Right lobe of liver (tissue), 6 donors: ENCODE data around the gene GALNT10. TPM values are rescaled to one million over a fixed set of nuclear protein-coding genes. Genes with fewer than 3 reads are reported as not detected.

Experiments
- ATAC-seq, 4 donors: fragments of 200-7000 bp; cut with Tn5 transposase; one replicate each; pipeline ENCODE4 v1.9.1; 2020; ENCODE audit warnings: mild to moderate bottlenecking in 4 of 4, moderate library complexity in 4 of 4
- DNase-seq, 3 donors: peaks; one replicate each; pipeline ENCODE4 v3.0.0-alpha.2; 2020
- H3K27ac ChIP-seq, 3 donors: fragments of 200-600 bp; one replicate each; pipeline ENCODE4 v1.8.0; 2022
- H3K27me3 ChIP-seq, 2 donors: fragments of 200-600 bp; one replicate each; pipeline ENCODE4 v1.8.0; 2022
- H3K36me3 ChIP-seq, 4 donors: fragments of 200-600 bp; sonication (generic) in 1 of 4; one replicate each; pipeline versions ENCODE4 v1.5.1 to v1.8.0; 2017 to 2022; ENCODE audit warnings: control low read depth in 1 of 4
- H3K4me1 ChIP-seq, 4 donors: fragments of 200-600 bp; sonication (generic) in 1 of 4; one replicate each; pipeline versions ENCODE4 v1.5.1 to v1.8.0; 2017 to 2022; ENCODE audit warnings: control low read depth in 1 of 4
- H3K4me3 ChIP-seq, 3 donors: fragments of 200-600 bp; one replicate each; pipeline ENCODE4 v1.8.0; 2022
- H3K9me3 ChIP-seq, 4 donors: fragments of 200-600 bp; sonication (generic) in 1 of 4; one replicate each; pipeline versions ENCODE4 v1.5.1 to v1.8.0; 2017 to 2022; ENCODE audit warnings: control low read depth in 1 of 4
- CTCF ChIP-seq, 4 donors: fragments of 200-600 bp in 3 of 4; fragments of 450-650 bp in 1 of 4; IDR thresholded peaks; one replicate each; pipeline versions ENCODE4 v1.5.1 to v1.8.0; 2016 to 2022; ENCODE audit warnings: antibody characterized with exemption in 4 of 4, mild to moderate bottlenecking in 2 of 4
- POLR2A ChIP-seq: fragments of 450-650 bp; IDR thresholded peaks from one replicate; pipeline ENCODE4 v1.6.1; 2017; ENCODE audit warnings: antibody characterized with exemption, mild to moderate bottlenecking
- WGBS: methylation state at CpG from one replicate; pipeline ENCODE4 v1.1.6; 2018; ENCODE audit warnings: low coverage, low lambda C conversion rate; ENCODE audit not compliant: insufficient coverage; ENCODE audit errors: missing lambda C conversion rate; 5-methylcytosine and 5-hydroxymethylcytosine counted together
- intact Hi-C, 2 donors: fragments of 100-400 bp; cut with DNase I; formaldehyde crosslinking; loops; one replicate each; pipeline versions ENCODE4 v1.11.2 to v1.14.1; 2022
- total RNA-seq, 6 experiments: library from RNA; depleted of rRNA in 2 of 6; stranded (reverse); fragments of >200 nt in 2 of 6; fragmentation: NEBNext Ultra II Directional in 3 of 6; extraction: Animal tissue kit (Norgen Biotek cat#: 25700) in 3 of 6; gene quantifications; one replicate each; pipeline versions ENCODE4 v1.1.0 to v1.2.4, GENCODE V29; 2016 to 2023
- donor health status: DM: no; HTN: yes; CAD: no.
- donor health status: DM: no; HTN: no; CAD: no.
- donor health status: DM: no; HTN: no; CAD: no.
- donor health status: DM: no; HTN: yes; CAD: no.
- donor health status: DM: no; HTN: yes; CAD: no.

GALNT10 gene
- total RNA-seq, 6 experiments from 2014 or later: 4.0 to 9.7 (median 7.1) TPM

- Histone ChIP-seq H3K4me3 (peak overlapping the region; percentile 73 to 98 (median 78)), H3K9me3 (no peaks in the 10 kb centered on the region), H3K36me3 (peaks cover 0 to 10% (median 0%) of the 10 kb centered on the region in 4 donors), H3K27ac (peak overlapping the region in 2 of 3 donors; percentile 39 to 44), H3K4me1 (peaks cover 0 to 26% (median 3%) of the 10 kb centered on the region in 4 donors), H3K27me3 (no peaks in the 10 kb centered on the region)
- WGBS: 7% methylated on average over 27 of the region's 30 CpGs
- ATAC-seq (peak in 3 of 4 donors; percentile 1 to 13 (median 11)), DNase-seq (peak; percentile 25 to 62 (median 46))
- TF ChIP-seq POLR2A: no peak
- TF ChIP-seq CTCF (IDR thresholded peaks at IDR 0.05): no peak
- intact Hi-C loops: no loop called here
Observed at GRCh38 chr5:154444556-154445421, 254.3 kb downstream of the GALNT10 start.

GRCh38 chr5:154445422-154446194, 255.1 kb downstream of the GALNT10 start, which contains the start of gene SAP30L:
SAP30L (plus strand) TSS chr5:154445997; CDS start chr5:154446605, 608 bp downstream.
- under 1% methylated on average over 43 of the region's 70 CpGs for WGBS
- intact Hi-C loops: no loop called here
- Histone ChIP-seq H3K36me3 (peaks cover 0 to 10% (median 0%) of the 10 kb centered on the region in 4 donors), H3K27me3 (no peaks in the 10 kb centered on the region), H3K4me3 (peak within 1 kb of the TSS; percentile 73 to 98 (median 78)), H3K4me1 (peaks cover 0 to 26% (median 3%) of the 10 kb centered on the region in 4 donors), H3K27ac (peak within 1 kb of the TSS; percentile 49 to 79 (median 74)), H3K9me3 (no peaks in the 10 kb centered on the region)
- DNase-seq (peak; percentile 96 to 97 (median 96)), ATAC-seq (peak; percentile 97 to 99 (median 98))
- TF ChIP-seq CTCF (IDR thresholded peaks at IDR 0.05) (no peak), POLR2A (peak; percentile 85)

- intact Hi-C loops: no loop called here
- peaks cover 0 to 4% (median 0%) of the 10 kb centered on the region in 4 donors for H3K36me3 ChIP-seq
- no peaks in the 10 kb centered on the region for H3K27me3 ChIP-seq
- WGBS: 0% methylated on average over 5 of the region's 87 CpGs
- DNase-seq (peak; percentile 60 to 70 (median 69)), ATAC-seq (peak; percentile 28 to 42 (median 38))
- H3K27ac ChIP-seq: peak overlapping the region; percentile 49 to 79 (median 74)
- TF ChIP-seq CTCF (IDR thresholded peaks at IDR 0.05): no peak
- no peak for TF ChIP-seq POLR2A
- peak overlapping the region; percentile 73 to 98 (median 78) for H3K4me3 ChIP-seq
- no peaks in the 10 kb centered on the region for H3K9me3 ChIP-seq
- H3K4me1 ChIP-seq: peaks cover 0 to 26% (median 3%) of the 10 kb centered on the region in 4 donors
Observed at GRCh38 chr5:154446195-154447088, 255.9 kb downstream of the GALNT10 start.
